Gastrocnemius medialis (tissue), 4 donors: ENCODE data around the gene INKA1. TPM values are rescaled to one million over a fixed set of nuclear protein-coding genes. Genes with fewer than 3 reads are reported as not detected.

Experiments
- ATAC-seq, 2 donors: fragments of 150-250 bp; one replicate each; pipeline ENCODE4 v1.9.1; 2016
- DNase-seq, 2 donors: peaks; one replicate each; pipeline ENCODE4 v3.0.0-alpha.2; 2019
- H3K27ac ChIP-seq, 4 donors: fragments of 200-600 bp; sonication (generic); 1 replicate in 1 of 4; 2 replicates in 3 of 4; pipeline ENCODE4 v1.5.1; 2016 to 2018; ENCODE audit warnings: mild to moderate bottlenecking in 2 of 4, moderate library complexity in 1 of 4
- H3K27me3 ChIP-seq, 3 donors: fragments of 200-600 bp; sonication (generic) in 2 of 3; 1 replicate in 1 of 3; 2 replicates in 2 of 3; pipeline versions ENCODE4 v1.5.1 to v1.6.0; 2016 to 2019; ENCODE audit warnings: mild to moderate bottlenecking in 1 of 3, moderate library complexity in 1 of 3
- H3K36me3 ChIP-seq, 2 donors: fragments of 200-600 bp; sonication (generic) in 1 of 2; one replicate each; pipeline ENCODE4 v1.5.1; 2017 to 2018
- H3K4me1 ChIP-seq, 2 donors: fragments of 200-600 bp; sonication (generic) in 1 of 2; one replicate each; pipeline ENCODE4 v1.5.1; 2016 to 2017; ENCODE audit warnings: mild to moderate bottlenecking in 2 of 2
- H3K4me3 ChIP-seq, 4 donors: fragments of 200-600 bp; sonication (generic) in 3 of 4; 1 replicate in 1 of 4; 2 replicates in 3 of 4; pipeline ENCODE4 v1.5.1; 2016 to 2019; ENCODE audit warnings: mild to moderate bottlenecking in 2 of 4
- H3K9me3 ChIP-seq, 3 donors: fragments of 200-600 bp; sonication (generic) in 2 of 3; 1 replicate in 1 of 3; 2 replicates in 2 of 3; pipeline ENCODE4 v1.5.1; 2016 to 2019
- POLR2A ChIP-seq, 2 donors: fragments of 450-650 bp; IDR thresholded peaks; one replicate each; pipeline ENCODE4 v1.6.1; 2017; ENCODE audit warnings: antibody characterized with exemption in 2 of 2, mild to moderate bottlenecking in 2 of 2, moderate library complexity in 2 of 2
- in situ Hi-C, 4 donors: fragments of 200-750 bp; cut with MboI; loops; one replicate each; pipeline versions ENCODE4 v1.15.0 to v1.8.0; 2017; ENCODE audit warnings: low sequenced_read_pairs in 4 of 4
- intact Hi-C: fragments of 100-400 bp; cut with DNase I; formaldehyde crosslinking; loops from one replicate; pipeline ENCODE4 v1.15.1; 2023; ENCODE audit warnings: low total_unique reads
- total RNA-seq, 4 donors: library from RNA; depleted of rRNA; stranded (reverse); fragments of >200 nt; gene quantifications; one replicate each; pipeline versions ENCODE4 v1.1.0 to v1.2.3, GENCODE V29; 2016
- TF ChIP-seq, protein P1 (sequence below), 5 experiments: fragments of 450-650 bp in 3 of 5; fragments of 200-600 bp in 2 of 5; sonication (generic) in 2 of 5; IDR thresholded peaks in 4 of 5; conservative IDR thresholded peaks in 1 of 5; 1 replicate in 4 of 5; 2 replicates in 1 of 5; pipeline ENCODE4 v1.5.1; 2016 to 2019; ENCODE audit warnings: antibody characterized with exemption in 5 of 5, mild to moderate bottlenecking in 3 of 5, moderate library complexity in 3 of 5

INKA1 gene
- total RNA-seq, 4 donors from 2014 or later = 1.1 to 10.9 (median 5.2) TPM; not detected in 1

DNA sequence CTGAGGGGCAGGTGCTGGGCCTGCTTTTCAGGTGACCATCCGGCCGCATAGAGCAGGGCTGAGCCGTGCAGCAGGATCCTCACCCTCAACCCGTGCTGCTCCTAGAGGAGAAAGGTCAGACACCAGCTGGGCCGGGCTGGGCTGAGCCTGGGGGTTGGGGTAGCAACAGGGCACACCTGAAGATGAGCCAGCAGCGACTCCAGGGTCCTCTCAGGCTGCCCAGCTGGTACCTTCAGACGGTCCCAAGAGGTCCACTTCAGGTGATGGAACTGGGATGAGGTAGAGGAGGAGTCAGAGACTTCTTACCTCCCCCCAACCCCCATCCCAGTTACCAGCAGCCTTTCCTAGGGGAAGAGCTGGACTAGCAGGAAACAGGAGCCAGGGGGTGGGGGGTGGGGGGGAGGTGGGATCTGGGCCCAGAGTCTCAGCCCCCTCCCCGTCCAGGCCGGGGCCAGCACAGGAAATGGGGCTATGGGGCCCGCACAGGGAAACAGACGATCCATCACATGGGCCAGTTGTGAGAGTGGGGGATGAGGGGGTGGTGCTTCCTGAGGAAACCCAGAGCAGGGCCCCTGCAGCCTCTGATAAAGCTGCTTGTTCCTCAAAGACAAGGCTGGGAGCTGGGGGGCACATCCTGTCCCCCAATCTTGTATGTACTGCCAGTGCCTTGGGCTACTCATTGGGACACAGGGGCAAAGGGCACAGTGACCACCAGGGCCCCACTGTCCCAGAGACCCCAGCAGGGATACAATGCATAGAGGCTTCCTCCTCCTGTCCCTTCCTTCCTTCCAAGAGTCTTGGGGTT lies 3.0 kb downstream of the INKA1 start:
- Histone ChIP-seq H3K4me1 (peaks cover 40 to 45% of the 10 kb centered on the region in 2 donors), H3K9me3 (no peaks in the 10 kb centered on the region), H3K36me3 (no peaks in the 10 kb centered on the region), H3K4me3 (peak overlapping the region in 3 of 4 donors; percentile 10 to 34 (median 27)), H3K27me3 (no peaks in the 10 kb centered on the region), H3K27ac (peak overlapping the region; percentile 89 to 97 (median 93))
- TF ChIP-seq POLR2A (IDR thresholded peaks at IDR 0.05) = no peak
- TF ChIP-seq, protein P1, sequence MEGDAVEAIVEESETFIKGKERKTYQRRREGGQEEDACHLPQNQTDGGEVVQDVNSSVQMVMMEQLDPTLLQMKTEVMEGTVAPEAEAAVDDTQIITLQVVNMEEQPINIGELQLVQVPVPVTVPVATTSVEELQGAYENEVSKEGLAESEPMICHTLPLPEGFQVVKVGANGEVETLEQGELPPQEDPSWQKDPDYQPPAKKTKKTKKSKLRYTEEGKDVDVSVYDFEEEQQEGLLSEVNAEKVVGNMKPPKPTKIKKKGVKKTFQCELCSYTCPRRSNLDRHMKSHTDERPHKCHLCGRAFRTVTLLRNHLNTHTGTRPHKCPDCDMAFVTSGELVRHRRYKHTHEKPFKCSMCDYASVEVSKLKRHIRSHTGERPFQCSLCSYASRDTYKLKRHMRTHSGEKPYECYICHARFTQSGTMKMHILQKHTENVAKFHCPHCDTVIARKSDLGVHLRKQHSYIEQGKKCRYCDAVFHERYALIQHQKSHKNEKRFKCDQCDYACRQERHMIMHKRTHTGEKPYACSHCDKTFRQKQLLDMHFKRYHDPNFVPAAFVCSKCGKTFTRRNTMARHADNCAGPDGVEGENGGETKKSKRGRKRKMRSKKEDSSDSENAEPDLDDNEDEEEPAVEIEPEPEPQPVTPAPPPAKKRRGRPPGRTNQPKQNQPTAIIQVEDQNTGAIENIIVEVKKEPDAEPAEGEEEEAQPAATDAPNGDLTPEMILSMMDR (IDR thresholded peaks at IDR 0.05 in 4 of 5, conservative IDR thresholded peaks at IDR 0.05 in 1 of 5) = no peak
- DNase-seq (no peak), ATAC-seq (no peak)
- in situ Hi-C loops = loop anchor here in 1 of 4 donors (5.0 kb wide), 1 partner anchor 36 kb away; no protein-coding TSS in a partner anchor
- intact Hi-C loops = loop anchor here (1.0 kb wide), 1 partner anchor 20 kb away; the partner anchor contains the start of gene IP6K1

DNA sequence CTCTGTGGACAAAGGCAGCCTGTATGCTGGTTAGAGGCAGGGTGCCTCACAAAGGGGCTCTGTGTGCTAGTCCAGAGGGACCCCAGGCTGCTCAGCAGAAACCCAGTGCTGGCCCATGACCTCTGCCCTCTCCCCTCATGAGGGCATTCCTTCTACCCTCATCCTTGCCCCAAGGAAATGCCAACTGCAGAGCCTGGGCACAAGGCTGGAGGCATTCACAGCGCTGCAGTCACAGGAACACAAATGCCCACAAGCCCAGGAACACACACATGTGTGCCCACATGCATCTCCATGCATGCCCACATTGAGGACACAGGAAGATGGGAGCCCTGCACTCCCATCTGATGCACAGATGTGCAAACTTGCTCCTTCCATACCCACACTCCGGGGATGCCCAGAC lies 3.8 kb downstream of the INKA1 start:
- Histone ChIP-seq H3K4me1 (peaks cover 40 to 45% of the 10 kb centered on the region in 2 donors), H3K36me3 (no peaks in the 10 kb centered on the region), H3K9me3 (no peaks in the 10 kb centered on the region), H3K4me3 (no peak overlapping the region), H3K27me3 (no peaks in the 10 kb centered on the region), H3K27ac (peak overlapping the region; percentile 89 to 97 (median 93))
- no peak for ATAC-seq
- no peak for DNase-seq
- TF ChIP-seq, protein P1 (IDR thresholded peaks at IDR 0.05 in 4 of 5, conservative IDR thresholded peaks at IDR 0.05 in 1 of 5) = no peak
- no peak for TF ChIP-seq POLR2A (IDR thresholded peaks at IDR 0.05)
- in situ Hi-C loops = loop anchor here in 1 of 4 donors (5.0 kb wide), 1 partner anchor 35 kb away; no protein-coding TSS in a partner anchor
- intact Hi-C loops = no loop called here

DNA sequence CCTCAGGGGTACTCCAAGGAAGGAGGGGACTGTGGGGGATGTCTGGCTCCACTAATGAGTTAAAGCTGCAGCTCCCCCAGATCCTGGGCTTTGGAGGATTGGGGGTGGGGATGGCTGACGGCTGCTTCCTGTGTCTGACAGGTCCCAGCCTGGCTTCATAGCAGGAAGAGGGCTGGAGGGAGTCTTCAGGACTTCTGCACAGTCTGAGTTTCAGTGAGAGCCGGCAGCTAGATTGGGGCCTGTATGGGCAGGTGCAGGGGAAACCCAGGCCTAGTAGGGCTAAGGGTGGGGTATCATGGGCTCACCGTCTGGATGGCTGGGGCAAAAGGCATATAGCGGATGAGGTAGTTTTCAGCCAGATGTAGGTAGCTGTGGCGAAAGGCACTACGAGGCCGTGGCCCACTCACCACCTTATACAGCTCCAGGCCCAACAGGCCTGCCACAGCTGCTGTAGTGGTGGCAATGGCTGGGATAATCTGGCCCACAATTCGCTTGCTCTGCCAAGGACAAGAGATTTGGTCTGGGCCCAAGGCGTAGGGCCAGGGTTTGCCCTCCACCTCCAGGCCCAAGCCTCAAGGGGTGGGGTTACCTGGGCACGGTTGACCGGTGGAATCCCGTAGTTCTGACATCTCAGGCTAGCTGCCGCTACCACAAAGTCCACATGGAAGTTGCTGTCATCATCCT lies 4.5 kb downstream of the INKA1 start:
- H3K27me3 ChIP-seq = no peaks in the 10 kb centered on the region
- TF ChIP-seq, protein P1 (IDR thresholded peaks at IDR 0.05 in 4 of 5, conservative IDR thresholded peaks at IDR 0.05 in 1 of 5) = no peak
- TF ChIP-seq POLR2A (IDR thresholded peaks at IDR 0.05) = no peak
- H3K27ac ChIP-seq = peak overlapping the region; percentile 12 to 97 (median 64)
- H3K4me1 ChIP-seq = peaks cover 42 to 47% of the 10 kb centered on the region in 2 donors
- in situ Hi-C loops = loop anchor here in 1 of 4 donors (5.0 kb wide), 1 partner anchor 35 kb away; no protein-coding TSS in a partner anchor
- intact Hi-C loops = no loop called here
- ATAC-seq = no peak
- H3K36me3 ChIP-seq = no peaks in the 10 kb centered on the region
- DNase-seq = no peak
- H3K4me3 ChIP-seq = no peak overlapping the region
- H3K9me3 ChIP-seq = no peaks in the 10 kb centered on the region

DNA sequence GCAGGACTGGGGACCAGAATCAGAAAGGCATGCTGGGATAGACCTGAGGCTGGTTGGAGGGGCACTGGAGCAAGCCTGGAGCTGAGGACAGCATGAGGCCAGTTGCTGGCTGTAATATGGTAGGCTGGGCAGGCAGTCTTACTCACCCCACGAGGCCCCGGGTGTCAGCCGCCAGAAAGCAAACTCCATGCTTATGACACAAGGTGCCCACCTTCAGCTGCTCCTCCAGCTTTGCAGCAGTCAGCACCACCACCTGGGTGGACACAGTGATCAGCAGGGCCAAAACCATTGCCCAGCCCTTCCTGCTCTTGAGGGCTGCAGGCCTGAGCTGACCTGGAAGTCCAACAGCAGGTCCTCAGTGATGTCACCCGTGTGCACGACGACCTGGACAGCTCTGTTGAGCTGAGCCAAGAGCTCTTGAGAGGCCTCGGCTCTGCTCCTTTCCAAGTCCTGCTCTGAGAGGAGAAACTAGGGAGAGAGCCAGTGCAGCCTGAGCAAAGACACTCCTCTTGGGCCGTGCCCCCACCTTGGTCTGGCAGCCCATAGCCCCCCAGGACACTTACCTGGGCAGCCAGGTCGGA lies 9.9 kb downstream of the INKA1 start:
- no peaks in the 10 kb centered on the region for H3K27me3 ChIP-seq
- peak overlapping the region; percentile 66 to 82 (median 67) for H3K27ac ChIP-seq
- H3K4me3 ChIP-seq = peak overlapping the region; percentile 29 to 60 (median 48)
- TF ChIP-seq, protein P1 (IDR thresholded peaks at IDR 0.05 in 4 of 5, conservative IDR thresholded peaks at IDR 0.05 in 1 of 5) = no peak
- no peak for TF ChIP-seq POLR2A (IDR thresholded peaks at IDR 0.05)
- H3K4me1 ChIP-seq = peaks cover 14 to 20% of the 10 kb centered on the region in 2 donors
- intact Hi-C loops (no loop called here), in situ Hi-C loops (no loop called here)
- ATAC-seq (peak in 1 of 2 donors; percentile 12), DNase-seq (no peak)
- no peaks in the 10 kb centered on the region for H3K36me3 ChIP-seq
- H3K9me3 ChIP-seq = no peaks in the 10 kb centered on the region
